GM18870 (cell line): Measurements from ENCODE around the gene MTFMT.
"Not testable (repeated sequence)": the region's sequence is repeated elsewhere in the genome, so short reads cannot be mapped to it uniquely, and the experiment has no call there.

Experiments used
- ATAC-seq: cut with Tn5 transposase; IDR thresholded peaks from one replicate; pipeline ENCODE4 v1.9.1; 2021; ENCODE audit warnings: moderate library complexity; ENCODE audit not compliant: unreplicated experiment

The MTFMT gene

GRCh38 chr15:65028921-65029735, at the start of gene MTFMT:
Gene MTFMT (minus strand): TSS chr15:65029639. CDS start chr15:65029613, 26 bp downstream.
- ATAC-seq: no peak

GRCh38 chr15:65077981-65078352, 48.5 kb upstream of the MTFMT start:
- ATAC-seq: no peak

GRCh38 chr15:65077291-65077980, 48.0 kb upstream of the MTFMT start:
- no peak for ATAC-seq

GRCh38 chr15:65076486-65077290, 47.2 kb upstream of the MTFMT start, which contains the start of gene KBTBD13:
Gene KBTBD13 (plus strand): TSS chr15:65076746. CDS start chr15:65076816, 70 bp downstream.
- ATAC-seq: no peak

- ATAC-seq: not testable (repeated sequence)
These were observed 46.4 kb upstream of the MTFMT start for GRCh38 chr15:65075607-65076395.

- ATAC-seq: not testable (repeated sequence)
These were observed 45.5 kb upstream of the MTFMT start for GRCh38 chr15:65074946-65075345.

- no peak for ATAC-seq
These were observed 43.2 kb upstream of the MTFMT start for GRCh38 chr15:65072617-65073016.

- no peak for ATAC-seq
These were observed 42.6 kb upstream of the MTFMT start for GRCh38 chr15:65072027-65072426.

GRCh38 chr15:65071381-65071811, 42.0 kb upstream of the MTFMT start:
- no peak for ATAC-seq

- no peak for ATAC-seq
These were observed 40.5 kb upstream of the MTFMT start for GRCh38 chr15:65069779-65070546.

GRCh38 chr15:65069179-65069578, 39.7 kb upstream of the MTFMT start:
- no peak for ATAC-seq

GRCh38 chr15:65068403-65068788, 39.0 kb upstream of the MTFMT start:
- ATAC-seq: no peak

GRCh38 chr15:65067645-65068402, 38.4 kb upstream of the MTFMT start, which contains the start of gene RASL12:
Gene RASL12 (minus strand): TSS chr15:65067991. CDS start chr15:65067835, 156 bp downstream.
- no peak for ATAC-seq

GRCh38 chr15:65067317-65067644, 37.8 kb upstream of the MTFMT start:
- no peak for ATAC-seq

GRCh38 chr15:65066635-65067316, 37.3 kb upstream of the MTFMT start:
- no peak for ATAC-seq

- ATAC-seq: no peak
These were observed 36.7 kb upstream of the MTFMT start for GRCh38 chr15:65066001-65066634.

GRCh38 chr15:65062726-65063125, 33.3 kb upstream of the MTFMT start:
- ATAC-seq: no peak

- no peak for ATAC-seq
These were observed 32.6 kb upstream of the MTFMT start for GRCh38 chr15:65062061-65062460.
